Adrenal gland (tissue), 5 donors: Measurements from ENCODE around the gene SPAG5.

Experiments
- POLR2A ChIP-seq, 2 donors: fragments of 450-650 bp; IDR thresholded peaks; one replicate each; pipeline ENCODE4 v1.6.1; 2017; ENCODE audit warnings: antibody characterized with exemption in 2 of 2, mild to moderate bottlenecking in 2 of 2, moderate library complexity in 1 of 2
- TF ChIP-seq, protein P1 (sequence below), 6 experiments: fragments of 450-650 bp in 4 of 6; fragments of 200-600 bp in 2 of 6; sonication (generic) in 1 of 6; IDR thresholded peaks; 1 replicate in 5 of 6; 2 replicates in 1 of 6; pipeline versions ENCODE4 v1.5.1 to v1.8.0; 2016 to 2021; ENCODE audit warnings: antibody characterized with exemption in 6 of 6, mild to moderate bottlenecking in 2 of 6, moderate library complexity in 1 of 6
- donor health status: DM: no; HTN: no; CAD: no.

GRCh38 chr17:28553000-28553505 is 45.8 kb downstream of the SPAG5 start:
- TF ChIP-seq, protein P1, sequence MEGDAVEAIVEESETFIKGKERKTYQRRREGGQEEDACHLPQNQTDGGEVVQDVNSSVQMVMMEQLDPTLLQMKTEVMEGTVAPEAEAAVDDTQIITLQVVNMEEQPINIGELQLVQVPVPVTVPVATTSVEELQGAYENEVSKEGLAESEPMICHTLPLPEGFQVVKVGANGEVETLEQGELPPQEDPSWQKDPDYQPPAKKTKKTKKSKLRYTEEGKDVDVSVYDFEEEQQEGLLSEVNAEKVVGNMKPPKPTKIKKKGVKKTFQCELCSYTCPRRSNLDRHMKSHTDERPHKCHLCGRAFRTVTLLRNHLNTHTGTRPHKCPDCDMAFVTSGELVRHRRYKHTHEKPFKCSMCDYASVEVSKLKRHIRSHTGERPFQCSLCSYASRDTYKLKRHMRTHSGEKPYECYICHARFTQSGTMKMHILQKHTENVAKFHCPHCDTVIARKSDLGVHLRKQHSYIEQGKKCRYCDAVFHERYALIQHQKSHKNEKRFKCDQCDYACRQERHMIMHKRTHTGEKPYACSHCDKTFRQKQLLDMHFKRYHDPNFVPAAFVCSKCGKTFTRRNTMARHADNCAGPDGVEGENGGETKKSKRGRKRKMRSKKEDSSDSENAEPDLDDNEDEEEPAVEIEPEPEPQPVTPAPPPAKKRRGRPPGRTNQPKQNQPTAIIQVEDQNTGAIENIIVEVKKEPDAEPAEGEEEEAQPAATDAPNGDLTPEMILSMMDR (IDR thresholded peaks at IDR 0.05): no peak
- no peak for TF ChIP-seq POLR2A (IDR thresholded peaks at IDR 0.05)
